CD4-positive, alpha-beta T cell treated with Interleukin-15 for 4 hours (primary cell): ENCODE results near the gene SGO2.
"Not testable (repeated sequence)": the region's sequence is repeated elsewhere in the genome, so short reads cannot be mapped to it uniquely, and the experiment has no call there.

Experiments used
- DNase-seq: peaks from one replicate; pipeline ENCODE4 v3.0.0-alpha.2; 2020; ENCODE audit warnings: low spot score

Gene SGO2

DNA sequence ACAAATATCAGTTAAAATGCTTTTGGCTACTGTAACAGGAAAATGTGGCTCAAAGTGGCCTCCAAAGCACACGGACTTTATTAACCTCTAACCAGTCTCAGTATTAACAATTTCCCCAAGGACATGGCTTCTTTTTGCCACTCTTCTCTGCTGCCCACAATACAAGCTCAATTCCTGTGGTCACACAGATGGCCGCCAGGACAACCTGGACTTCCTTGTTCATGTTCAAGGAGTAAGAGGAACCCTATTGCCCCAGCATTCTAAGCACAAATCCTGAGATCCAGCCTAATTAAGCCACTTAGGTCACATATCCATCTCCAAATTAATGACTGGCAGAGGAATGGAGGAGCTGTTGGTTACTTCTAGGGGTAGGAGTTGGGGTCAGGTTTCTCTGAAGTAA, 98.0 kb downstream of the SGO2 start:
- DNase-seq: no peak

DNA sequence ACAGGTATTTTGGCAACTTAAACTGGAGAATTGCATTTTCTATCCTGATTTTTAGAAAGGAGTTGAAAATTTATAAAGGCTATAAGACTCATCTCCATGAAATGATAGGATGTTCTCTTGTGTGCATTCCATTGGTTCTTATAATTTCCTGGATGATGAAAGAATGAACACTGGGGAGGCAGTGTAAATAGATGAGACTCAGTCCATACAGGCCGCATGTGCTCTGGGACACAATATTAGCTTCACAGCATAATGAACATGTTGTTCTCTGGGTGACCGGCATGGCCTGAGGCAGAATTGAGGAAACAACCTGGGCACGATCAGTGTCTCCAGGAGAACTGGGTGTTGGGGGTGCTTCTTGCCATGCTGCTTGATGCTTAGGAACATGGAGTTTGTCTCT, 98.7 kb downstream of the SGO2 start:
- DNase-seq: no peak

DNA sequence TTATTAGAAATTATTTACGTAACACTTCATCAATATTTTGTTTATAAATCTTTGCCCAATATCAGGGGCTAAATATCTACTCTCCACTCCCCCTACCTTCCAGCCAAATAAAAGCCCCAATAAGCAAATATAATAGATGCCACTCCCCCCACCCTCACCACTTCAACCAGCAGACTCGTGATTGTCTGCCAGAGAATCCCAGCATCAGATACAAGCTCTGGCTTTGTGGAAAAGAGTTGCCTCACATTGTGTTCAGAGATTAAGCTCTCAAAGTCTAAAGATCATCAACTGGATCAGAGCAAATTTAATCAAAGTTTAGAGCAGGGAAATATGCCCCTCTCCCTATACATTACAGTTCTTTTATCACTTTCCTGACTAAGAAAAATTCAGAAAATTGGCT, 99.3 kb downstream of the SGO2 start:
- DNase-seq: no peak

DNA sequence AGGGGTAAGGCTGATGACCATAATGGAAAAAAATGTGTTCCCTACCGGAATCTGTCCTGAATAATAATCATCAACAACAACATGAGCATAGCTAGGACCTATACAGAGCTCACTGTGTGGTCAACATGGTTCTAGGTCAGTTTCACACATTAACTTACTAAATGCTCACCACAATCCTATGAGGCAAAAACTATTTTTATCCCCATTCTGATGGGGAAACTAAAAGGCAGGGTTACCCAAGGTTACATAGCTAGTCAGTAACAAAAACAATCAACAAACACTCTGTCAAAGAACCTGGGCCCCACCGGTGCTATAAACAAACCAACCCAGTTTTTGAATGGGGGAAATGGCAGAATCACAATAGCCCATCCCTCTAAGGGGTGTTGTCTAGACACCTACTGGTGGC, 100.0 kb downstream of the SGO2 start:
- DNase-seq: no peak

DNA sequence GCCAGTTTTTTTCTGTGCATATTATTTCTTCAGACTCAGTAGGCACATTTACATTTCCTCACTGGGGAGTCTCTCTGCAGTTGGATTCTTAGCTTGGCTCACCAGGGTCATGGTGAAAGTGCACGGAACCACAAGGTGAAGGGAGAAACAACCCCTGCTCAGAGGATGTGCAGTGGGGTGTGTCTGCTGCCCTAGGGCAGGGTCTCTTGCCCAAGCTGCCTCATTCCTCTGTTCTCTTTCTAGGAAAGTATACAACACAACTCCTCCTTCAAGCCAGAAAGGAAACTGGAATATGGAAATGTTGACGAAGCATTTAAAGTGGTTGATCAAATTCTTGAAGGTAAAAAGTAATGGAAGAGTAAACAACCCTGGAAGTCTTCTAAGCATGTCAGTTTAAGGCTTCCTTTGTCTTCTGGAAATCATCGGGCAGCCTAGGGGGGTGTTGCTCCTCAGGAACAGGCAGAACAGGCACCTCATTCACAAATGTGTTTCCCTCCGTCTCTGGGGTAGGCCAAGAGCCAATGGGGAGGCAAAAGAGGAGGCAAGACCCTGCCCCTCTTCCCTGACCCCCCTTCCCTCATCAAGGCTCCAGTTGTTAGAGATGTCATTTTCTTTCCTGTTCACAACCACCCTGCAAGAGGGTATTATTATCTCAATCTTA, 101.2 kb downstream of the SGO2 start:
- DNase-seq: no peak

DNA sequence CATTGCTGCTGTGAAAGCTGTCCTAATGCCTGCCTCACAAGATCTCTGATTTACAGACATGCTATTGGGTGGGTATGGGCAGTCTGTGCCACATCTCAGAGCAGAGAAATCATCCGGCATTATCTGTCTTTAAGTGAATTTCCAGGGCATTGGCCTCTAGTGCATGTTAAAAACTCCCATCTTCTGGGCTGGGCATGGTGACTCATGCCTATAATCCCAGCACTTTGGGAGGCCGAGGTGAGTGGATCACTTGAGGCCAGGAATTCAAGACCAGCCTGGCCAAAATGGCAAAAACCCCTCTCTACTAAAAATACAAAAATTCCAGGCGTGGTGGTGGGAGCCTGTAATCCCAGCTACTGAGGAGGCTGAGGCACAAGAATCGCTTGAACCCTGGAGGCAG, 102.5 kb downstream of the SGO2 start:
- not testable (repeated sequence) for DNase-seq

DNA sequence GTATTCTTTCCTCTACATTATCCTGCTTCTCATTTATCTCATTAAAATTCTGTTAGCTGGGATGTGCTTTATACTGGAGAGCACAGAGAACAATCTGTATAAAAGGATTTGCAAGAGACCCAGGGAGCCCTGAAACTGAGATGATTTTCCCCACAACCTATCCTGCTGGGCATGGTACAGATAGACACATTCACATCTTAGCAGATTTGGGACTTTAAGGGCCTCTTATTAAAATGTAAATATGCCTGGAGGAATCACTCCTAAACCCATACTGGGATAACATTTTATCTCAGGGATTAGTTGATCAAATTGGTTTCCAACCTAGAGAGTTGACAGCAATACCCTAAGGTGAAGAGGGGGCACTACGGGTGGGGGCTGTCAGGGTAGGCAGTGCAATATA, 105.3 kb downstream of the SGO2 start:
- no peak for DNase-seq
